Lower lobe of right lung (tissue), 2 donors: ENCODE data around the gene BPIFB6. TPM values are rescaled to one million over a fixed set of nuclear protein-coding genes. Genes with fewer than 3 reads are reported as not detected.

ENCODE experiments used
- ATAC-seq, 2 donors: fragments of 200-7000 bp; cut with Tn5 transposase; one replicate each; pipeline ENCODE4 v1.9.1; 2020 to 2022; ENCODE audit warnings: mild to moderate bottlenecking in 2 of 2, moderate library complexity in 2 of 2
- DNase-seq: peaks from one replicate; pipeline ENCODE4 v3.0.0-alpha.2; 2020
- H3K27ac ChIP-seq: fragments of 200-600 bp; one replicate; pipeline ENCODE4 v1.8.0; 2022
- H3K27me3 ChIP-seq: fragments of 200-600 bp; one replicate; pipeline ENCODE4 v1.8.0; 2022; ENCODE audit warnings: low read depth
- H3K36me3 ChIP-seq: fragments of 200-600 bp; one replicate; pipeline ENCODE4 v1.8.0; 2022; ENCODE audit warnings: mild to moderate bottlenecking
- H3K4me1 ChIP-seq: fragments of 200-600 bp; one replicate; pipeline ENCODE4 v1.8.0; 2022
- H3K4me3 ChIP-seq: fragments of 200-600 bp; one replicate; pipeline ENCODE4 v1.8.0; 2022; ENCODE audit warnings: mild to moderate bottlenecking
- H3K9me3 ChIP-seq: fragments of 200-600 bp; one replicate; pipeline ENCODE4 v1.8.0; 2022
- CTCF ChIP-seq: fragments of 200-600 bp; IDR thresholded peaks from one replicate; pipeline ENCODE4 v1.8.0; 2022; ENCODE audit warnings: antibody characterized with exemption, mild to moderate bottlenecking
- intact Hi-C: fragments of 100-400 bp; cut with DNase I; formaldehyde crosslinking; loops from one replicate; pipeline ENCODE4 v1.11.0; 2022
- total RNA-seq: library from RNA; stranded (reverse); fragmentation: NEBNext Ultra II Directional; extraction: Animal tissue kit (Norgen Biotek cat#: 25700); gene quantifications from one replicate; pipeline ENCODE4 v1.2.1, GENCODE V29; 2021
- donor health status: DM: no; HTN: yes; CAD: no; lungs with severe emphysema.

Gene BPIFB6
- total RNA-seq, 1 donor from 2014 or later: not detected

GRCh38 chr20:33053291-33054106 is 22.1 kb downstream of the BPIFB6 start, which contains the start of gene BPIFB3:
Gene BPIFB3 (plus strand): TSS chr20:33053903. CDS start chr20:33055436, 1,533 bp downstream.
- Histone ChIP-seq H3K27me3 (no peaks in the 10 kb centered on the region), H3K27ac (no peak within 1 kb of the TSS), H3K4me1 (no peaks in the 10 kb centered on the region), H3K9me3 (no peaks in the 10 kb centered on the region), H3K36me3 (no peaks in the 10 kb centered on the region), H3K4me3 (no peak within 1 kb of the TSS)
- TF ChIP-seq CTCF: no peak
- intact Hi-C loops: no loop called here
- DNase-seq: no peak
- no peak for ATAC-seq

GRCh38 chr20:33054381-33054780 is 22.9 kb downstream of the BPIFB6 start:
- no peak for TF ChIP-seq CTCF
- H3K4me3 ChIP-seq: no peak overlapping the region
- no peaks in the 10 kb centered on the region for H3K27me3 ChIP-seq
- H3K4me1 ChIP-seq: no peaks in the 10 kb centered on the region
- ATAC-seq (no peak), DNase-seq (no peak)
- intact Hi-C loops: no loop called here
- no peaks in the 10 kb centered on the region for H3K9me3 ChIP-seq
- H3K36me3 ChIP-seq: no peaks in the 10 kb centered on the region
- H3K27ac ChIP-seq: no peak overlapping the region

GRCh38 chr20:33054791-33055190 is 23.3 kb downstream of the BPIFB6 start:
- intact Hi-C loops: no loop called here
- H3K4me1 ChIP-seq: no peaks in the 10 kb centered on the region
- ATAC-seq (no peak), DNase-seq (no peak)
- H3K9me3 ChIP-seq: no peaks in the 10 kb centered on the region
- no peak for TF ChIP-seq CTCF
- H3K27me3 ChIP-seq: no peaks in the 10 kb centered on the region
- H3K4me3 ChIP-seq: no peak overlapping the region
- no peak overlapping the region for H3K27ac ChIP-seq
- no peaks in the 10 kb centered on the region for H3K36me3 ChIP-seq

GRCh38 chr20:33059136-33059535 is 27.7 kb downstream of the BPIFB6 start:
- intact Hi-C loops: no loop called here
- no peak for TF ChIP-seq CTCF
- DNase-seq (no peak), ATAC-seq (no peak)
- H3K4me3 ChIP-seq: no peak overlapping the region
- no peaks in the 10 kb centered on the region for H3K27me3 ChIP-seq
- no peaks in the 10 kb centered on the region for H3K36me3 ChIP-seq
- no peak overlapping the region for H3K27ac ChIP-seq
- no peaks in the 10 kb centered on the region for H3K4me1 ChIP-seq
- no peaks in the 10 kb centered on the region for H3K9me3 ChIP-seq

- no peak for DNase-seq
- Histone ChIP-seq H3K27ac (no peak overlapping the region), H3K36me3 (no peaks in the 10 kb centered on the region), H3K9me3 (no peaks in the 10 kb centered on the region), H3K4me1 (no peaks in the 10 kb centered on the region), H3K4me3 (no peak overlapping the region), H3K27me3 (no peaks in the 10 kb centered on the region)
- no peak for ATAC-seq
- intact Hi-C loops: no loop called here
- no peak for TF ChIP-seq CTCF
Observed at GRCh38 chr20:33059741-33060390, 28.4 kb downstream of the BPIFB6 start.
